K562 (cell line): ENCODE data around the gene OR51L1. TPM values are rescaled to one million over a fixed set of nuclear protein-coding genes. Genes with fewer than 3 reads are reported as not detected.
A peak's percentile ranks its signal among the peaks of the same experiment; 100 is the strongest.

Source experiments
- ATAC-seq: fragments of 200-7000 bp; cut with Tn5 transposase; 3 replicates; pipeline ENCODE4 v1.9.1; 2020; ENCODE audit warnings: moderate library complexity
- BruUV-seq: library from RNA; stranded (reverse); fragments of 400-500 nt; replicated peaks from 2 replicates; lab custom pipeline; 2021; lab: Mats Ljungman, UMichigan
- CTCF ChIA-PET: fragments of 300-600 bp; formaldehyde crosslinking; extraction: SDS; loops from one replicate; lab custom pipeline; 2021; ENCODE audit warnings: low intra/inter-chr PET ratio; lab: Yijun Ruan, JAX
- POLR2A ChIA-PET: fragments of 300-600, 350-650 bp; sonication (Branson Sonifier 250); formaldehyde crosslinking; extraction: SDS; loops from one replicate; lab custom pipeline; 2021; ENCODE audit warnings: antibody characterized with exemption, inconsistent platforms; lab: Yijun Ruan, JAX
- DNase-seq, 4 experiments: peaks; one replicate each; pipeline versions ENCODE4 v3.0.0 to v3.0.0-alpha.2; 2011 to 2018; ENCODE audit warnings: low spot score in 3 of 4, mixed read lengths in 3 of 4; ENCODE audit errors: extremely low read depth in 1 of 4
- FAIRE-seq: peaks from 2 replicates; lab custom pipeline; 2011; peaks lifted over from hg19 to GRCh38; lab: Jason Lieb, UNC
- H2AFZ ChIP-seq: 2 replicates; pipeline ENCODE4 v1.6.0; 2011; ENCODE audit warnings: low read depth, low read length, control low read depth, inconsistent platforms
- H3K27ac ChIP-seq: fragments of 200-600 bp; 3 replicates; pipeline ENCODE4 v1.8.0; 2011; ENCODE audit warnings: low read depth, mild to moderate bottlenecking, control low read depth, inconsistent platforms, low read length, moderate library complexity, mixed read lengths; ENCODE audit errors: extremely low read depth
- H3K27me3 ChIP-seq, 2 experiments: fragments of 300-600 bp in 1 of 2; 2 replicates in 1 of 2; 3 replicates in 1 of 2; pipeline versions ENCODE4 v1.6.0 to v1.8.0; 2011; ENCODE audit warnings: inconsistent platforms in 2 of 2, low read length in 2 of 2, mild to moderate bottlenecking in 1 of 2, mixed read lengths in 1 of 2, moderate library complexity in 1 of 2; ENCODE audit not compliant: control insufficient read depth in 2 of 2, insufficient read depth in 2 of 2
- H3K36me3 ChIP-seq: fragments of 300-600 bp; 3 replicates; pipeline ENCODE4 v1.8.0; 2011; ENCODE audit warnings: mild to moderate bottlenecking, low read length, inconsistent platforms; ENCODE audit not compliant: control insufficient read depth, insufficient read depth
- H3K4me1 ChIP-seq, 2 experiments: fragments of 200-600 bp in 1 of 2; replicated peaks in 1 of 2; 2 replicates in 1 of 2; 3 replicates in 1 of 2; pipeline versions ENCODE4 v1.5.1 to v1.8.0; 2011; ENCODE audit warnings: inconsistent platforms in 2 of 2, low read length in 2 of 2, mild to moderate bottlenecking in 1 of 2, mixed read lengths in 1 of 2, moderate library complexity in 1 of 2; ENCODE audit not compliant: control insufficient read depth in 2 of 2, insufficient read depth in 2 of 2
- H3K4me2 ChIP-seq: 2 replicates; pipeline ENCODE4 v1.6.1; 2011; ENCODE audit warnings: low read length, control low read depth, inconsistent platforms, mixed read lengths; ENCODE audit not compliant: insufficient read depth
- H3K4me3 ChIP-seq: fragments of 200-600 bp; sonication (generic), shearing (Covaris generic); 2 replicates; pipeline ENCODE4 v1.5.1; 2016; ENCODE audit warnings: control low read depth, inconsistent platforms
- H3K79me2 ChIP-seq: fragments of 200-600 bp; 3 replicates; pipeline ENCODE4 v1.8.0; 2011; ENCODE audit warnings: low read length, inconsistent platforms; ENCODE audit not compliant: control insufficient read depth, insufficient read depth
- H3K9ac ChIP-seq, 2 experiments: 2 replicates each; pipeline versions ENCODE4 v1.6.0 to v1.6.1; 2011; ENCODE audit warnings: low read depth in 2 of 2, low read length in 2 of 2, control low read depth in 1 of 2, inconsistent platforms in 1 of 2, mild to moderate bottlenecking in 1 of 2, mixed read lengths in 1 of 2; ENCODE audit not compliant: insufficient read depth in 1 of 2
- H3K9me1 ChIP-seq: one replicate; pipeline ENCODE4 v1.6.0; 2011; ENCODE audit warnings: inconsistent platforms, mild to moderate bottlenecking, low read length, moderate library complexity; ENCODE audit not compliant: control insufficient read depth, insufficient read depth
- H3K9me3 ChIP-seq: replicated peaks from 2 replicates; pipeline ENCODE4 v1.5.1; 2011; ENCODE audit warnings: low read depth, low read length, inconsistent platforms; ENCODE audit not compliant: control insufficient read depth, insufficient read depth
- H4K20me1 ChIP-seq: replicated peaks from 2 replicates; pipeline ENCODE4 v1.6.1; 2011; ENCODE audit warnings: low read length, inconsistent platforms, mixed read lengths; ENCODE audit not compliant: control insufficient read depth, insufficient read depth
- CAMTA2 ChIP-seq: fragments of 250-450 bp; sonication (Bioruptor Pico); conservative IDR thresholded peaks from 2 replicates; pipeline ENCODE4 v1.5.1; 2022
- CEBPB ChIP-seq: fragments of 450-650 bp; IDR thresholded peaks from 2 replicates; pipeline ENCODE4 v1.6.1; 2016; ENCODE audit warnings: missing genetic modification characterization, missing compliant biosample characterization
- CEBPG ChIP-seq, 3 experiments: fragments of 200-800 bp in 1 of 3; sonication (Bioruptor generic) in 1 of 3; sonication (generic) in 1 of 3; formaldehyde crosslinking in 1 of 3; IDR thresholded peaks in 2 of 3; conservative IDR thresholded peaks in 1 of 3; 2 replicates each; pipeline versions ENCODE4 v1.6.1 to v1.8.0; 2016 to 2022; ENCODE audit warnings: missing compliant biosample characterization in 2 of 3, missing genetic modification characterization in 2 of 3, mild to moderate bottlenecking in 1 of 3, missing genetic modification reagents in 1 of 3
- ID3 ChIP-seq, 2 experiments: fragments of 250-450 bp in 1 of 2; fragments of 450-650 bp in 1 of 2; sonication (Bioruptor Pico) in 1 of 2; IDR thresholded peaks; 2 replicates each; pipeline versions ENCODE4 v1.6.1 to v1.8.0; 2016 to 2021; ENCODE audit warnings: mild to moderate bottlenecking in 2 of 2, moderate library complexity in 2 of 2, missing compliant biosample characterization in 1 of 2, missing genetic modification characterization in 1 of 2
- WGBS: fragments of 100-300 bp; shearing (Covaris generic); methylation state at CpG from one replicate; pipeline ENCODE4 v1.1.6; 2016; ENCODE audit warnings: low coverage, mixed read lengths; ENCODE audit not compliant: insufficient coverage; ENCODE audit errors: missing lambda C conversion rate; 5-methylcytosine and 5-hydroxymethylcytosine counted together
- in situ Hi-C: fragments of 300-500 bp; cut with MboI; formaldehyde crosslinking; loops from 4 replicates; pipeline ENCODE4 v1.15.0; 2018; ENCODE audit warnings: inconsistent platforms, mixed read lengths
- intact Hi-C: fragments of 100-400 bp; cut with micrococcal nuclease; formaldehyde crosslinking; loops from 2 replicates; pipeline ENCODE4 v1.14.2; 2022
- polyA plus RNA-seq, 8 experiments: library from polyadenylated mRNA; depleted of rRNA in 4 of 8; stranded (reverse) in 5 of 8; unstranded in 3 of 8; fragments of >200 nt; fragmentation: Nextera tagmentation in 2 of 8; fragmentation: Illumina TruSeq in 1 of 8; extraction: Ambion mirVana in 2 of 8; extraction: Trizol in 1 of 8; gene quantifications; 2 replicates each; pipeline versions ENCODE4 v1.2.1 to v1.2.3, GENCODE V29; 2011 to 2014; ENCODE audit warnings: inconsistent platforms in 1 of 8, missing spikeins in 1 of 8
- total RNA-seq, 7 experiments: library from RNA; depleted of rRNA in 6 of 7; stranded (reverse); fragments of >200 nt in 6 of 7; fragmentation: Illumina TruSeq in 2 of 7; extraction: Trizol in 2 of 7; gene quantifications; 2 replicates each; pipeline versions ENCODE4 v1.2.1 to v1.2.3, GENCODE V29; 2011 to 2021; ENCODE audit warnings: low replicate concordance in 1 of 7

OR51L1 gene
- total and polyA plus RNA-seq, 9 of the 15 experiments (the other 6 are each of a cell fraction or from before 2014, with no cell fraction given): not detected

- H3K27me3 ChIP-seq: peaks cover 0 to 9% of the 10 kb centered on the region in 2 experiments; a peak in 2 of 5 replicates
- no peak overlapping the region for H3K4me3 ChIP-seq
- no peak overlapping the region for H3K4me2 ChIP-seq
- no peak overlapping the region for H3K27ac ChIP-seq
- no peaks in the 10 kb centered on the region for H3K9me1 ChIP-seq
- no peak overlapping the region for H2AFZ ChIP-seq
- in situ Hi-C loops (loop anchor here (25.0 kb wide), 1 partner anchor 826 kb away; no protein-coding TSS in a partner anchor), intact Hi-C loops (no loop called here)
- TF ChIP-seq CAMTA2 (no peak), ID3 (CRISPR knock-in tag; IDR thresholded peaks at IDR 0.05) (no peak), ID3 (tag; IDR thresholded peaks at IDR 0.05) (no peak), CEBPB (tag) (peak; percentile 73), CEBPG (CRISPR knock-in tag; IDR thresholded peaks at IDR 0.05) (no peak), CEBPG (tag; conservative IDR thresholded peaks at IDR 0.05 in 1 of 2, IDR thresholded peaks at IDR 0.05 in 1 of 2) (peak; percentile 60 to 86; a peak in 3 of 4 replicates)
- H3K4me1 ChIP-seq: no peaks in the 10 kb centered on the region
- H3K36me3 ChIP-seq: no peaks in the 10 kb centered on the region; the same call in 2 of the 3 replicates
- H3K9ac ChIP-seq: no peak overlapping the region
- FAIRE-seq (no peak), ATAC-seq (no peak), DNase-seq (no peak)
- CTCF ChIA-PET: no interaction called here
- H4K20me1 ChIP-seq: no peaks in the 10 kb centered on the region
- no TSS peak for BruUV-seq
- H3K79me2 ChIP-seq: no peaks in the 10 kb centered on the region
- POLR2A ChIA-PET: no interaction called here
- 0% methylated on average over 1 of the region's 1 CpG for WGBS
- no peaks in the 10 kb centered on the region for H3K9me3 ChIP-seq
These were observed 18.4 kb downstream of the OR51L1 start for GRCh38 chr11:5013012-5013411.
